GM21360 (cell line): ENCODE results near the gene SOX5.
"Not testable (repeated sequence)": the region's sequence is repeated elsewhere in the genome, so short reads cannot be mapped to it uniquely, and the experiment has no call there.

Experiments
- ATAC-seq: cut with Tn5 transposase; IDR thresholded peaks from one replicate; pipeline ENCODE4 v1.9.1; 2021; ENCODE audit warnings: mild to moderate bottlenecking, moderate library complexity; ENCODE audit not compliant: unreplicated experiment

SOX5 gene

DNA sequence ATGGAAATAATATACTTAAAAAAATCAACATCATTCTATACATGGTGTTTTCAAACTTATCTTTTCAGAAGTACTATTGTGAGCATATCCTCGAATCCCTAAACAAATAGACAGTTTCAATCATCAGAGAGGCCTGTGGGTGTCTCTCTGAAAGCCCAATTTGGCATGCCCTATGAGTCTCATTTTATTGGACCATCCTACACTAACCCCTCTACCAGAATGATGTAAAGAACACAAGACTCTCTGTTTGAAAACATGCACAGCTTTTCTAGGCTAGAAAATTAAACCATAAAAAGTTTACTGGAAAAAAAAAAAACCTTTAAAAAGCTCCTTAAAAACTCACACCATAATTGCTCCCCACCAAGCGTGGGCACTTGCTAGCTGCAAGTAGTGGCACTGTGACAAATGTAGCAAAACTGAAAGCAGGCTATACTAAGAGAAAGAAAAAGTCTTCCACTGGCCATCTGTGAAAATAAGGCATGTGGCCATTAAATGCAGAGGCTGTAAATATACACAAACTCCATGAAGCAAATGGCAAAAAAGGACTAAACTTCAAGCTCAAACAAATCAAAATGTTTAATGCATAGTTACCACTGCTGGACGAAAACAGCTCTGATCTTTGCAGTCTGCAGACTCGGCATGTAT, 394.2 kb downstream of the SOX5 start:
- ATAC-seq: no peak

- no peak for ATAC-seq
Measured at GRCh38 chr12:23552417-23552816, 397.1 kb downstream of the SOX5 start.

GRCh38 chr12:23550753-23551152, 398.7 kb downstream of the SOX5 start:
- no peak for ATAC-seq

DNA sequence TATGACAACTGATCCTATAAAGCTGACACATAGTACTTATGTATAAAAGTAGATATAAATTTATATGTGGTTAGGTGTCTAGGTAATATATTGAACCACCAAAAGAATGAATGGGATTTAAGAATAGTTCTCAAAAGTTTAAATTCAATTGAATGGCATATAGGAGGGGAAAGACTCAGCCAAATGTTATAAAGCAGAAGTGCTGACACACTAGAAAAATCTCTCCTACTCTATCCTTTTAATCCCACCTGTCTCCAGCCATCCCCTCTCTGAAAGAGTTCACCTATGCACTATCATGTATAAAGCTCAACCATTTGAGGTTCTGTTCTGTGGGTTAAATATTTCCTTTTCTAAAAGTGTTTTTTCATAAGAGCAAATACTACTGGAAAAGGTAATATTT, 400.7 kb downstream of the SOX5 start:
- no peak for ATAC-seq

DNA sequence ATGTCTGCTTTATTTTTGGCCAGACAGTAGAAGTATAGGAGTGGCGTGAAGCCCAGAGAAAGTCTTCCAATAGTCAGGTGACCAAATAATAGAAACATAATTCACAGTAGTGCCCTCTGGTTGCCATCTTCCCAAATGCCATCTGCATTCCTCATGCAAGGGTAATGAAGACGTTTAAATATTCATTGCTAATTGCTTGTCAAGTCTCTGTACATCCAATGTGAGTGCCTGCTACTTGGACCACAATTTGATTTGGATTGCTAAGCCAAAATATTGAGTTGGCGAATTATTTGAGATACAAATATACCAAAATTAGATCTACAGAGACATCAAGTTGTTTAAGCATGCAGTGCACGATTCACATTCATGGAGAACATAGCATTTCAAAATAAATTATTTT, 402.7 kb downstream of the SOX5 start:
- no peak for ATAC-seq

- ATAC-seq: no peak
Measured at GRCh38 chr12:23543767-23544166, 405.7 kb downstream of the SOX5 start.

DNA sequence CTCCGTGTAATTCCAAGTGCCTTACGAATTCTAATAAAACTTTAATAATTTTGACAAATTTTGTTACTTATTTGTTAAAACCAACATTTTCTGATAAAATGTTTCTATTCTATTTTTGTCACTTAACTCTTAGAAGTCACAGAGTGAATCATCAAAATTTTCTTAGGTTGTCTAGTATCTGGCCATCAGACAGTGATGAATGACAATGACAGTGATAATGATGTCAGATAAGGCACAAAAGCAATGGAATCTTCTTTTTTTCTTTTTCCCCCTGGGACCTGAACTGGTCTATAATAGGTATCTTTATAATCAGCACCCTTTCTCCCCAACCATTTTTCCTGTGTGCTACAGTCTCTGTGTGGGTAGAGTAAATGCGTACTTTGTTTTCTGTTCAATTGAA, 407.3 kb downstream of the SOX5 start:
- ATAC-seq: no peak

- ATAC-seq: no peak
Measured at GRCh38 chr12:23540572-23540971, 408.9 kb downstream of the SOX5 start.

DNA sequence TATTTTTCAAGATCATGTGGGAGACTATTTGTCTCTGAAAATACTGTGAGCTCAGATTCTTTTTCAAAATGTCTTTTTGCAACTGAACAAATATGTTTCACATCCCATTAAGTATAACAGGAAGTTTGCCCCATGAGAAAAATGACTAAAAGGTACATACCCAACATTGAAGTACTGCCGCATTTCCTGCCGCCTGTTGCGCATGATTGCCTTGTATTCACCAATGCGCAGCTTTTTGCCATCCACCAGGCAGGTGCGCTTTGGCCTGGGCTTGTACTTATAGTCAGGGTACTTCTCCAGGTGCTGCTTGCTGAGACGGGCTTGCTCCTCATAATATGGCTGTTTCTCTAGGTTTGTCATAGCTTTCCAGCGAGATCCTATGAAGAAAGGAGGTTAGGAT, 413.2 kb downstream of the SOX5 start:
- ATAC-seq: no peak

DNA sequence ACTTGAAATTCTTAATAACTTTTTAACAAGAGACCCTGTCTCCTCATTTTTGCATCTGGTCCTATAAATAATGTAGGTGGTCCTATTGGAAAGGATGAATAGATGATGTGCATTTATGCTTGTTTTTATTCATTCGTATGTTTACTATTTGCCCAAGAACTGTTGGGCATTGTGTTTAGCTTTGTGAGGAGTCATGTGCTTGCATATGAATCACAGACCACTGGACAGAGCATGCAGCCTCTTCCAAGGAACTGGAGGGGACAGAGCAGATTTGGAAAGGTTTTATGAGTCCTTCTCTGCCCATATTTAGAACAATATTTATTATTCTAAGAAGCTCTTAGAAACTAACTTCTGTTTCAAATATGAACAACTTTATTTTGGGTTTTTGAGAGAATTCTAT, 414.0 kb downstream of the SOX5 start:
- no peak for ATAC-seq

- no peak for ATAC-seq
Measured at GRCh38 chr12:23534196-23534595, 415.3 kb downstream of the SOX5 start.

DNA sequence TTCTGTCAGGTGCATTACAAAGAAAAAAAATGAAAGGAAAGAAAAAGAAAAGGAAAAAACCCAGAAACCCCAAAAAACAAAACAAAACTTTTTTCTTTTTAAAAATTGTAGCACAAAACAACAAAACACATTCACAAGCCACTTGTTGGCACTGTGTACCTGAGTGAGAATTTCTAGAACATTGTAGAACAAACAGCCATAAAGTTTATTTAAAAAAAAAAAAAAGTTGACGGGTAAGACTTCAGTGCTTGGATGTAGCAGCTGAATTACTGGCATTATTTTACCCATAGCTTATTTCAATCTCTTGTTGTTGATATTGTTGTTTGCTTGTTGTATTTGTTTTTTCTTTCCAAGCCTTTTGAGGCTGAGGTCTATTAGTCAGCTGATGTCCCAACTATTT, 415.8 kb downstream of the SOX5 start:
- no peak for ATAC-seq

DNA sequence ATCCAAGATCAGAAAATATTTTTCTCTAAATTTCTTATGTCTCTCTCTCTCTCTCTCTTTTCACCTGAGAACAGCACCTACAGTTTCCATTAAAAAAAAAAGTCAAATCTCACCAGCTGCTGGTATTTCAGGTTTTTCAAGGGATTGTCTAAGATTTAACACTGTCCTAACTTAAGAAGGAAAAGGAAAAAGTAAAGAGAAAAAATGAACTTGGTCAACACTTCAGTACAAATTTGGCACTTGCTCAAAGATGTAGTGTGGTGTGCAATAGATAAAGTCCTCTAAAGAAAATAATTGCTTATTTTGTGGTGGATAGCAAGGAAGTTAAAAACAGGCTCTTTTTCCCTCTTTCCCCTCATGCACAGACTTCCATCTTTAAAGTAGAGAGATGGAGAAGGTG, 416.2 kb downstream of the SOX5 start:
- ATAC-seq: no peak

DNA sequence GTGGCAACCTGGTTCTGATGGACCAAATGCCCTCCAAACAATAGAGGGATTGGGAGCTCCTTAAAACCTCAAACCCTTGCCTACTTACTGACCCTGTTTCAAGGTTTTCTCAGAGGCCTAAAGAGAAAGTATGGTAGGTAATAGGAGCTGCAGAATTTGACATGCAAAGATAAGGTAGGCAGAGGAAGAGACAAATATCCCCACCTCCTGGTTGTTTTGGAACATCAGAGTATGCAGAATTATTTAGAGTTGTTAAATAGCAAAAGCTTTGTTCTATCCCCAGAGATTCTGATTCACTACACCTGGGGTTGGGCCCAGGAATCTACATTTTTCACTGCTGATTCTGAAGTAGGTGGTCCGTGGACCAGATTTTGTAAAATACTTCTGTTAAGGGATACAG, 421.2 kb downstream of the SOX5 start:
- no peak for ATAC-seq

- ATAC-seq: no peak
Measured at GRCh38 chr12:23525450-23526072, 423.9 kb downstream of the SOX5 start.

- ATAC-seq: no peak
Measured at GRCh38 chr12:23523339-23523738, 426.1 kb downstream of the SOX5 start.

GRCh38 chr12:23519444-23519843, 430.0 kb downstream of the SOX5 start:
- not testable (repeated sequence) for ATAC-seq

- not testable (repeated sequence) for ATAC-seq
Measured at GRCh38 chr12:23515785-23516184, 433.7 kb downstream of the SOX5 start.

- no peak for ATAC-seq
Measured at GRCh38 chr12:23510484-23510883, 439.0 kb downstream of the SOX5 start.

DNA sequence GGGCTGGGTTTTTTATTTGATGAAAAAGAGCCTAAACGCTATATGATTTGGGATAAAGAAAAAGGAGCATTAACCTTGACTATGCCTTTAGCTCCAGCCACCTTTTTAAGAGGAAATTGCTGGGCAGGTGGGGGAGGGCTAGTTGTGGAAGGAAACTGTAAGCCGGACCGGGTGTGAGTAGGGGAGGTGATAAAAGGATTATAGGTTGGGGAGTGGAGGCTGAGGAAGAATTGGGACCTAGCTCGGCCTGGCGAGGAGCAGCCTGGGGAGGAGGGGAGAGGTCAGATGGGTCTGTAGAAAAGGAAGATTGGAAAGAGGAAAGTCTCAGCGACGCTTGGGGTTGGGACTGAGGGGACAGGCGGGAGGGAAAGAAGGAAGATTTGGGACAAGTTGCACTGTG, 439.6 kb downstream of the SOX5 start:
- not testable (repeated sequence) for ATAC-seq

GRCh38 chr12:23507785-23508184, 441.7 kb downstream of the SOX5 start:
- ATAC-seq: not testable (repeated sequence)

- ATAC-seq: not testable (repeated sequence)
Measured at GRCh38 chr12:23505736-23506135, 443.7 kb downstream of the SOX5 start.
